ENCODE measurements around the gene QDPR.
"Not testable (repeated sequence)": the region's sequence is repeated elsewhere in the genome, so short reads cannot be mapped to it uniquely, and the experiment has no call there.

QDPR gene

DNA sequence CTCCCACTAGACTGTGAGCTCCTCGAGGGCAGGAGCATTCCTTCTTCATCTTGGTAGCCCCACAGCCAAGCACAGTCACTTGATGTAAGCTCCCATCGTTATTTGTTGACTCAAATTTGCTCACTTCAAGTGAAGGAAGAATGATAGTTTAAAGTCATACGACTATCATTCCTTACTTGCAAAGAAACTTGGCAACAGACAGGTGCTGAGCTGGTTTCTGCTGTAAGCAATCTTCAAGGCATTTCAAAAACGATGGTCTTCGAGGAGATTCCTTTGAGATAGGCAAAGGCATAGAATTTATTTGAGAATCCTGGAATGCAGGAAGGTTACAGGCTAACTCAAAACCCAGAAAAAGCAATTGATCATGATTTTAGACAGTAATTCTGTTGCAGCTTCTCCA, 64.8 kb downstream of the QDPR start:
- H3K27ac ChIP-seq: no peak overlapping the region

DNA sequence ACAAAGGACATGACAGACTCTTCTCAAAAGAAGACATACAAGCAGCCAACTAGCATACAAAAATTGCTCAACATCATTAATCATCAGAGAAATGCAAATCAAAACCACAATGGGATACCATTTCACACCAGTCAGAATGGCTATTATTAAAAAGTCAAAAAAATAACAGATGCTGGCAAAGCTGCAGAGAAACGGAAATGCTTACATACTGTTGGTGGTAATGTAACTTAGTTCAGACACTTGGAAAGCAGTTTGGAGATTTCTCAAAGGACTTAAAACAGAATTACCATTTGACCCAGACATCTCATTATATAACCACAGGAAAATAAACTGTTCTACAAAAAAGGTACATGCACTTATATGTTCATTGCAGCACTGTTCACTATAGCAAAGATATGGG, 69.4 kb downstream of the QDPR start:
- not testable (repeated sequence) for H4K20me1 ChIP-seq, H3K27me3 ChIP-seq, H3K9me3 ChIP-seq, H3K4me3 ChIP-seq, H3K36me3 ChIP-seq, H3K9ac ChIP-seq, H3K4me2 ChIP-seq, H3K4me1 ChIP-seq, H3K27ac ChIP-seq

More for the DNA sequence above, 64.8 kb downstream of the QDPR start:
- no peak overlapping the region for H3K9ac ChIP-seq
- H3K4me2 ChIP-seq: no peak overlapping the region
- no peak overlapping the region for H3K4me3 ChIP-seq
- H4K20me1 ChIP-seq: no peaks in the 10 kb centered on the region
- H3K36me3 ChIP-seq: no peaks in the 10 kb centered on the region
- no peak for TF ChIP-seq Cebpa-rat (IDR thresholded peaks at IDR 0.05)
- H3K4me1 ChIP-seq: no peaks in the 10 kb centered on the region
- no peaks in the 10 kb centered on the region for H3K9me3 ChIP-seq
- H3K27me3 ChIP-seq: no peaks in the 10 kb centered on the region

DNA sequence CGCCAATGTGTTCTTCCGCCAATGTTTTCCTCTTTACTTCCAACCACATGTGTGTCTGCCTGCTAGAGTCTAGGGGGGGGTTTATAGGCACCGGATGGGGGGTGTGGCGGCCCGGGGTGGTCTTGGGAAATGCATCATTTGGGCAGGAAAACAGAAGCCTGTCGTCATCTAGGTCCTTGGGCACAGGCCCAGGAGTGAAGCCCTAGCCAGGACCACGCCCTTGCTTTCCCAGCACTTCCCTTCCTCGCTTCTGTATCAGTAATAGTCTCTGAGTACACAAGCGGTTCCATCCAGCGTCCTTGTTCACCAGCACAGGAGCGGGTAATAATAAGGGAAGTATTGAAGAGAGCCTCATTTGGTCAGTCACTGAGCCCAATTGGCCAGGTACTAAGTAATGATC, 74.5 kb downstream of the QDPR start:
- peaks cover 25% of the 10 kb centered on the region for H3K9me3 ChIP-seq
- no peaks in the 10 kb centered on the region for H3K27me3 ChIP-seq
- no peak overlapping the region for H3K27ac ChIP-seq
- no peak overlapping the region for H3K4me3 ChIP-seq
- no peak overlapping the region for H3K9ac ChIP-seq
- no peaks in the 10 kb centered on the region for H3K36me3 ChIP-seq
- H3K4me2 ChIP-seq: no peak overlapping the region
- H3K4me1 ChIP-seq: no peaks in the 10 kb centered on the region
- no peak for TF ChIP-seq Cebpa-rat (IDR thresholded peaks at IDR 0.05)
- no peaks in the 10 kb centered on the region for H4K20me1 ChIP-seq

DNA sequence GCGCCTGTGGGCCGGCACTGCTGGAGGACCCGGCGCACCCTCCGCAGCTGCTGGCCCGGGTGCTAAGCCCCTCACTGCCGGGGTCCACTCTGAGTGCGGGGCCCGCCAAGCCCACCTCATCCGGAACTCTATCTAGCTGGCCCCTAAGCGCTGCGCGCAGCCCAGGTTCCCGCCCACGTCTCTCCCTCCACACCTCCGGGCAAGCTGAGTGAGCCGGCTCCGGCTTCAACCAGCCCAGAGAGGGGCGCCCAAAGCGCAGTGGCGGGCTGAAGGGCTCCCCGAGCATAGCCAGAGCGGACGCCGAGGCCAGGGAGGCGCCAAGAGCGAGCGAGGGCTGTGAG, 75.2 kb downstream of the QDPR start:
- H3K9me3 ChIP-seq: peaks cover 25% of the 10 kb centered on the region
- no peak for TF ChIP-seq Cebpa-rat (IDR thresholded peaks at IDR 0.05)

More for the DNA sequence above, 75.2 kb downstream of the QDPR start:
- Histone ChIP-seq H3K4me1 (no peaks in the 10 kb centered on the region), H3K9ac (no peak overlapping the region), H3K36me3 (no peaks in the 10 kb centered on the region), H3K4me3 (no peak overlapping the region), H3K27me3 (no peaks in the 10 kb centered on the region), H4K20me1 (no peaks in the 10 kb centered on the region), H3K27ac (no peak overlapping the region), H3K4me2 (no peak overlapping the region)
